IPS-NIHi7 (cell line): ENCODE results near the gene NBEAL2.

Source experiments
- DNase-seq: peaks from one replicate; pipeline ENCODE4 v3.0.0; 2012; ENCODE audit warnings: mixed read lengths; ENCODE audit errors: extremely low spot score

NBEAL2 gene

GRCh38 chr3:46987319-46987742, 7.9 kb downstream of the NBEAL2 start:
- peak; percentile 51 for DNase-seq

GRCh38 chr3:46987743-46988401, 8.4 kb downstream of the NBEAL2 start:
- DNase-seq: peak; percentile 76

GRCh38 chr3:46988616-46989015, 9.2 kb downstream of the NBEAL2 start:
- DNase-seq: no peak

- peak; percentile 69 for DNase-seq
These were observed 9.8 kb downstream of the NBEAL2 start for GRCh38 chr3:46989146-46989810.

- no peak for DNase-seq
These were observed 11.3 kb downstream of the NBEAL2 start for GRCh38 chr3:46990573-46991374.

GRCh38 chr3:46991406-46992165, 12.1 kb downstream of the NBEAL2 start:
- no peak for DNase-seq

GRCh38 chr3:46992231-46992630, 12.8 kb downstream of the NBEAL2 start:
- DNase-seq: no peak

GRCh38 chr3:46993292-46993691, 13.8 kb downstream of the NBEAL2 start:
- no peak for DNase-seq

GRCh38 chr3:46993986-46994385, 14.5 kb downstream of the NBEAL2 start:
- no peak for DNase-seq

GRCh38 chr3:46994801-46995731, 15.6 kb downstream of the NBEAL2 start:
- no peak for DNase-seq

- DNase-seq: no peak
These were observed 16.6 kb downstream of the NBEAL2 start for GRCh38 chr3:46995901-46996562.

- DNase-seq: no peak
These were observed 17.4 kb downstream of the NBEAL2 start for GRCh38 chr3:46996689-46997452.

- DNase-seq: no peak
These were observed 18.1 kb downstream of the NBEAL2 start for GRCh38 chr3:46997453-46998091.

GRCh38 chr3:46998121-46998851, 18.8 kb downstream of the NBEAL2 start:
- peak; percentile 95 for DNase-seq

- no peak for DNase-seq
These were observed 19.5 kb downstream of the NBEAL2 start for GRCh38 chr3:46998852-46999515.

GRCh38 chr3:46999516-47000197, 20.2 kb downstream of the NBEAL2 start:
- no peak for DNase-seq

- no peak for DNase-seq
These were observed 20.8 kb downstream of the NBEAL2 start for GRCh38 chr3:47000198-47000815.
